ENCODE measurements around the gene PIGK. TPM values are rescaled to one million over a fixed set of nuclear protein-coding genes. Genes with fewer than 3 reads are reported as not detected.
A peak's percentile ranks its signal among the peaks of the same experiment; 100 is the strongest.
"Not testable (repeated sequence)": the region's sequence is repeated elsewhere in the genome, so short reads cannot be mapped to it uniquely, and the experiment has no call there.

The PIGK gene
- total and polyA plus RNA-seq, 11 donors: 6.2 to 42.4 (median 27.0) TPM

- TF ChIP-seq POLR2A (IDR thresholded peaks at IDR 0.05): no peak
- TF ChIP-seq CTCF (IDR thresholded peaks at IDR 0.05): no peak
- Histone ChIP-seq H3K9me3 (no peaks in the 10 kb centered on the region), H3K27me3 (no peaks in the 10 kb centered on the region), H3K4me1 (peaks cover 0 to 15% (median 10%) of the 10 kb centered on the region in 12 donors), H3K4me3 (no peak overlapping the region), H3K36me3 (no peaks in the 10 kb centered on the region), H3K27ac (no peak overlapping the region)
- ATAC-seq: no peak
- intact Hi-C loops (cut with DNase I): loop anchor here in 1 of 10 donors (2.0 kb wide), 1 partner anchor 462 kb away; the partner anchor contains the start of gene ZZZ3
- no peak for DNase-seq
- 63 to 66% (median 65%) methylated on average over 3 of the region's 3 CpGs for WGBS, 4 donors
Observed at GRCh38 chr1:77220687-77221463, 1.6 kb upstream of the PIGK start.

- peaks cover 0 to 15% (median 10%) of the 10 kb centered on the region in 12 donors for H3K4me1 ChIP-seq
- TF ChIP-seq CTCF (IDR thresholded peaks at IDR 0.05) (no peak), POLR2A (IDR thresholded peaks at IDR 0.05) (no peak)
- no peaks in the 10 kb centered on the region for H3K9me3 ChIP-seq
- intact Hi-C loops (cut with DNase I): no loop called here
- H3K4me3 ChIP-seq: peak overlapping the region; percentile 48 to 89 (median 73)
- H3K36me3 ChIP-seq: no peaks in the 10 kb centered on the region
- H3K27ac ChIP-seq: peak overlapping the region; percentile 11 to 90 (median 81)
- ATAC-seq (peak; percentile 49 to 68 (median 56)), DNase-seq (no peak)
- 3 to 6% (median 4%) methylated on average over 12 of the region's 12 CpGs for WGBS, 4 donors
- H3K27me3 ChIP-seq: no peaks in the 10 kb centered on the region
Observed at GRCh38 chr1:77218477-77219165, 609 bp downstream of the PIGK start.

- H3K9me3 ChIP-seq: peaks cover 0 to 18% (median 0%) of the 10 kb centered on the region in 12 donors
- H3K4me1 ChIP-seq; H3K36me3 ChIP-seq; ATAC-seq; H3K27me3 ChIP-seq; intact Hi-C loops (cut with DNase I); H3K27ac ChIP-seq; H3K4me3 ChIP-seq; DNase-seq: not testable (repeated sequence)
- WGBS, 4 donors: 92 to 97% (median 94%) methylated on average over 3 of the region's 3 CpGs
Observed at GRCh38 chr1:77204043-77204442, 15.2 kb downstream of the PIGK start.

- 76 to 93% (median 84%) methylated on average over 3 of the region's 3 CpGs for WGBS, 4 donors
- intact Hi-C loops (cut with DNase I): no loop called here
- ATAC-seq: no peak
- no peak for DNase-seq
- peaks cover 0 to 18% (median 0%) of the 10 kb centered on the region in 12 donors for H3K9me3 ChIP-seq
- no peak overlapping the region for H3K27ac ChIP-seq
- peaks cover 0 to 3% (median 0%) of the 10 kb centered on the region in 9 donors for H3K36me3 ChIP-seq
- no peak overlapping the region for H3K4me3 ChIP-seq
- no peaks in the 10 kb centered on the region for H3K27me3 ChIP-seq
- no peaks in the 10 kb centered on the region for H3K4me1 ChIP-seq
- TF ChIP-seq POLR2A (IDR thresholded peaks at IDR 0.05) (no peak), CTCF (IDR thresholded peaks at IDR 0.05) (no peak)
Observed at GRCh38 chr1:77202751-77203150, 16.5 kb downstream of the PIGK start.

All from heart left ventricle (tissue), 16 donors.